WTC11 (cell line): Measurements from ENCODE around the gene C1orf167. TPM values are rescaled to one million over a fixed set of nuclear protein-coding genes. Genes with fewer than 3 reads are reported as not detected.

Experiments used
- ATAC-seq: fragments of 200-7000 bp; cut with Tn5 transposase; 2 replicates; pipeline ENCODE4 v1.10.0; 2021; ENCODE audit warnings: mild to moderate bottlenecking, moderate library complexity
- CTCF ChIA-PET: fragments of 300-600 bp; sonication (Branson Sonifier 250); formaldehyde crosslinking; loops from one replicate; lab custom pipeline; 2021; ENCODE audit warnings: antibody characterized with exemption; lab: Charles Lee
- POLR2A ChIA-PET: fragments of 350-600 bp; sonication (Branson Sonifier 250); formaldehyde crosslinking; loops from one replicate; lab custom pipeline; 2021; ENCODE audit warnings: antibody characterized with exemption; lab: Charles Lee
- DNase-seq: peaks from one replicate; pipeline ENCODE4 v3.0.0; 2021; ENCODE audit warnings: low spot score
- H3K27ac Mint-ChIP-seq: 2 replicates; pipeline ENCODE4 v1.8.0; 2021; ENCODE audit warnings: mixed read lengths
- H3K27me3 Mint-ChIP-seq: 2 replicates; pipeline ENCODE4 v1.8.0; 2021; ENCODE audit warnings: low read depth, mild to moderate bottlenecking, moderate library complexity, mixed read lengths
- H3K36me3 Mint-ChIP-seq: 2 replicates; pipeline ENCODE4 v1.8.0; 2021; ENCODE audit warnings: mixed read lengths
- H3K4me1 Mint-ChIP-seq: 2 replicates; pipeline ENCODE4 v1.8.0; 2022; ENCODE audit warnings: mixed read lengths
- H3K4me3 Mint-ChIP-seq: 2 replicates; pipeline ENCODE4 v1.8.0; 2021; ENCODE audit warnings: mild to moderate bottlenecking, moderate library complexity, mixed read lengths
- H3K9me3 Mint-ChIP-seq: 2 replicates; pipeline ENCODE4 v1.8.0; 2021; ENCODE audit warnings: mixed read lengths
- ATF1 ChIP-seq: sonication (generic); formaldehyde crosslinking; IDR thresholded peaks from 2 replicates; pipeline ENCODE4 v1.8.1; 2023; ENCODE audit warnings: mild to moderate bottlenecking, moderate library complexity, missing genetic modification reagents
- ESRRA ChIP-seq: sonication (generic); formaldehyde crosslinking; IDR thresholded peaks from 2 replicates; pipeline ENCODE4 v1.8.1; 2022; ENCODE audit warnings: mild to moderate bottlenecking, missing genetic modification reagents, borderline replicate concordance
- NFE2L1 ChIP-seq: sonication (generic); formaldehyde crosslinking; IDR thresholded peaks from 2 replicates; pipeline ENCODE4 v1.8.1; 2023; ENCODE audit warnings: missing genetic modification reagents
- NR1H2 ChIP-seq: sonication (generic); formaldehyde crosslinking; IDR thresholded peaks from 2 replicates; pipeline ENCODE4 v1.9.0; 2021; ENCODE audit warnings: mild to moderate bottlenecking, moderate library complexity, missing genetic modification reagents
- SOX15 ChIP-seq: fragments of 250-450 bp; sonication (Bioruptor Pico); IDR thresholded peaks from 2 replicates; pipeline ENCODE4 v1.9.0; 2021; ENCODE audit warnings: mild to moderate bottlenecking
- SP1 ChIP-seq: sonication (generic); formaldehyde crosslinking; conservative IDR thresholded peaks from 2 replicates; pipeline ENCODE4 v1.8.1; 2022; ENCODE audit warnings: missing genetic modification reagents
- TCF7 ChIP-seq: sonication (generic); formaldehyde crosslinking; IDR thresholded peaks from 2 replicates; pipeline ENCODE4 v1.8.0; 2022; ENCODE audit warnings: mild to moderate bottlenecking, low read depth, missing genetic modification reagents, moderate library complexity
- TEAD4 ChIP-seq: sonication (generic); formaldehyde crosslinking; IDR thresholded peaks from 2 replicates; pipeline ENCODE4 v1.8.0; 2022; ENCODE audit warnings: mild to moderate bottlenecking, missing genetic modification reagents
- total RNA-seq: library from RNA; stranded (reverse); gene quantifications from 3 replicates; pipeline ENCODE4 v1.2.3, GENCODE V29; 2021
- TF ChIP-seq, protein P1 (sequence below): fragments of 200-600 bp; IDR thresholded peaks from 2 replicates; pipeline ENCODE4 v1.8.0; 2022; ENCODE audit warnings: antibody characterized with exemption
- TF ChIP-seq, protein P2 (sequence below): fragments of 250-450 bp; sonication (Bioruptor Pico); IDR thresholded peaks from 2 replicates; pipeline ENCODE4 v1.9.0; 2021; ENCODE audit warnings: mild to moderate bottlenecking
- TF ChIP-seq, protein P3 (sequence below): sonication (generic); formaldehyde crosslinking; IDR thresholded peaks from 2 replicates; pipeline ENCODE4 v1.8.1; 2023; ENCODE audit warnings: mild to moderate bottlenecking, moderate library complexity, missing genetic modification reagents
- TF ChIP-seq, protein P4 (sequence below): sonication (generic); formaldehyde crosslinking; IDR thresholded peaks from 2 replicates; pipeline ENCODE4 v1.8.1; 2022; ENCODE audit warnings: low read depth, mild to moderate bottlenecking, moderate library complexity, missing genetic modification reagents, borderline replicate concordance
- TF ChIP-seq, protein P5 (sequence below): sonication (generic); formaldehyde crosslinking; IDR thresholded peaks from 2 replicates; pipeline ENCODE4 v1.8.1; 2022; ENCODE audit warnings: missing genetic modification reagents, borderline replicate concordance
- TF ChIP-seq, protein P6 (sequence below): sonication (generic); formaldehyde crosslinking; IDR thresholded peaks from 2 replicates; pipeline ENCODE4 v1.8.1; 2023; ENCODE audit warnings: mild to moderate bottlenecking, missing genetic modification reagents, borderline replicate concordance
- TF ChIP-seq, protein P7 (sequence below): sonication (generic); formaldehyde crosslinking; IDR thresholded peaks from 2 replicates; pipeline ENCODE4 v1.8.1; 2022; ENCODE audit warnings: low read depth, missing genetic modification reagents, borderline replicate concordance

Gene C1orf167
- total RNA-seq, 1 experiment from 2014 or later, result 1.2 TPM

DNA sequence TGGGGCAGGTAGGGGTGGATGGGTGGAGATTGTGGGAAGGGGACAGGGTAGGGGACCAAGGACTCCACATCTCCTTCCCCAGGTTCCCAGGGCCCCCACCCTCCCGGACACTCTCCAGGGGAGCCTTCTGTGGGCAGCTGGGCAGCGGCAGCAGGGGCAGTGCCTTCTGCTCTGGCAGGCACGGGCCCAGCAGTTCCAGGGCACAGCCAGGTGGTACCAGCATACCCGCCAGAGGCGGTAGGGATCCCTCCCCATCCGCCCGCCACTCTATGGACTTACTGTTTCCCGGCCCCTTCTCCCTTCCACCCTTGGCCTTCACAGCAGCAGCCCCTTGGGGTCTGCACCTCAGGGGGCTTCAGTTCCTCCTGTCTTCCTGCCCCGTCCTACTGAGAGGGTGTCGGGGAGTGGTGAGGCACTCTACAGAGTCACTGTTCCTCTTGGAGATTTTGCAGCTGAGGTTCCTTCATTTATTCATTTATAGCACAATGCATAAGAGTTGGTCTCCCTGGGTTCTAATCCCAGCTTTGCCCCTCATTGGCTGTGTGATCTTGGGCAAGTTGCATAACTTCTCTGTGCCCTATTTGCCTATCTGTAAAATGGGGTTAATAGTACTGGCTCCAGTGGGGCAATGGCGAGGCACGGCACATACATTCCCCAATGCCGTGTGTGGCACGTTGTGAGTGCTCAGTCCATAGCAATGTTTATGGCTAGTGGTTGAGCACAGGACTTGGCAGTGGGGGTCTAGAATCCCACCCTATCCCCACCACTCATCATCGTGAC is 17.0 kb downstream of the C1orf167 start (continued):
- TF ChIP-seq, protein P1, sequence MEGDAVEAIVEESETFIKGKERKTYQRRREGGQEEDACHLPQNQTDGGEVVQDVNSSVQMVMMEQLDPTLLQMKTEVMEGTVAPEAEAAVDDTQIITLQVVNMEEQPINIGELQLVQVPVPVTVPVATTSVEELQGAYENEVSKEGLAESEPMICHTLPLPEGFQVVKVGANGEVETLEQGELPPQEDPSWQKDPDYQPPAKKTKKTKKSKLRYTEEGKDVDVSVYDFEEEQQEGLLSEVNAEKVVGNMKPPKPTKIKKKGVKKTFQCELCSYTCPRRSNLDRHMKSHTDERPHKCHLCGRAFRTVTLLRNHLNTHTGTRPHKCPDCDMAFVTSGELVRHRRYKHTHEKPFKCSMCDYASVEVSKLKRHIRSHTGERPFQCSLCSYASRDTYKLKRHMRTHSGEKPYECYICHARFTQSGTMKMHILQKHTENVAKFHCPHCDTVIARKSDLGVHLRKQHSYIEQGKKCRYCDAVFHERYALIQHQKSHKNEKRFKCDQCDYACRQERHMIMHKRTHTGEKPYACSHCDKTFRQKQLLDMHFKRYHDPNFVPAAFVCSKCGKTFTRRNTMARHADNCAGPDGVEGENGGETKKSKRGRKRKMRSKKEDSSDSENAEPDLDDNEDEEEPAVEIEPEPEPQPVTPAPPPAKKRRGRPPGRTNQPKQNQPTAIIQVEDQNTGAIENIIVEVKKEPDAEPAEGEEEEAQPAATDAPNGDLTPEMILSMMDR, result no peak
- TF ChIP-seq, protein P2, sequence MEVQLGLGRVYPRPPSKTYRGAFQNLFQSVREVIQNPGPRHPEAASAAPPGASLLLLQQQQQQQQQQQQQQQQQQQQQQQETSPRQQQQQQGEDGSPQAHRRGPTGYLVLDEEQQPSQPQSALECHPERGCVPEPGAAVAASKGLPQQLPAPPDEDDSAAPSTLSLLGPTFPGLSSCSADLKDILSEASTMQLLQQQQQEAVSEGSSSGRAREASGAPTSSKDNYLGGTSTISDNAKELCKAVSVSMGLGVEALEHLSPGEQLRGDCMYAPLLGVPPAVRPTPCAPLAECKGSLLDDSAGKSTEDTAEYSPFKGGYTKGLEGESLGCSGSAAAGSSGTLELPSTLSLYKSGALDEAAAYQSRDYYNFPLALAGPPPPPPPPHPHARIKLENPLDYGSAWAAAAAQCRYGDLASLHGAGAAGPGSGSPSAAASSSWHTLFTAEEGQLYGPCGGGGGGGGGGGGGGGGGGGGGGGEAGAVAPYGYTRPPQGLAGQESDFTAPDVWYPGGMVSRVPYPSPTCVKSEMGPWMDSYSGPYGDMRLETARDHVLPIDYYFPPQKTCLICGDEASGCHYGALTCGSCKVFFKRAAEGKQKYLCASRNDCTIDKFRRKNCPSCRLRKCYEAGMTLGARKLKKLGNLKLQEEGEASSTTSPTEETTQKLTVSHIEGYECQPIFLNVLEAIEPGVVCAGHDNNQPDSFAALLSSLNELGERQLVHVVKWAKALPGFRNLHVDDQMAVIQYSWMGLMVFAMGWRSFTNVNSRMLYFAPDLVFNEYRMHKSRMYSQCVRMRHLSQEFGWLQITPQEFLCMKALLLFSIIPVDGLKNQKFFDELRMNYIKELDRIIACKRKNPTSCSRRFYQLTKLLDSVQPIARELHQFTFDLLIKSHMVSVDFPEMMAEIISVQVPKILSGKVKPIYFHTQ (CRISPR knock-in tag), result no peak
- no peak for TF ChIP-seq ESRRA (CRISPR knock-in tag)
- no peak for TF ChIP-seq NFE2L1
- TF ChIP-seq, protein P3, sequence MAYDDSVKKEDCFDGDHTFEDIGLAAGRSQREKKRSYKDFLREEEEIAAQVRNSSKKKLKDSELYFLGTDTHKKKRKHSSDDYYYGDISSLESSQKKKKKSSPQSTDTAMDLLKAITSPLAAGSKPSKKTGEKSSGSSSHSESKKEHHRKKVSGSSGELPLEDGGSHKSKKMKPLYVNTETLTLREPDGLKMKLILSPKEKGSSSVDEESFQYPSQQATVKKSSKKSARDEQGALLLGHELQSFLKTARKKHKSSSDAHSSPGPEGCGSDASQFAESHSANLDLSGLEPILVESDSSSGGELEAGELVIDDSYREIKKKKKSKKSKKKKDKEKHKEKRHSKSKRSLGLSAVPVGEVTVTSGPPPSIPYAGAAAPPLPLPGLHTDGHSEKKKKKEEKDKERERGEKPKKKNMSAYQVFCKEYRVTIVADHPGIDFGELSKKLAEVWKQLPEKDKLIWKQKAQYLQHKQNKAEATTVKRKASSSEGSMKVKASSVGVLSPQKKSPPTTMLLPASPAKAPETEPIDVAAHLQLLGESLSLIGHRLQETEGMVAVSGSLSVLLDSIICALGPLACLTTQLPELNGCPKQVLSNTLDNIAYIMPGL (CRISPR knock-in tag), result no peak
- TF ChIP-seq TEAD4 (CRISPR knock-in tag), result no peak

DNA sequence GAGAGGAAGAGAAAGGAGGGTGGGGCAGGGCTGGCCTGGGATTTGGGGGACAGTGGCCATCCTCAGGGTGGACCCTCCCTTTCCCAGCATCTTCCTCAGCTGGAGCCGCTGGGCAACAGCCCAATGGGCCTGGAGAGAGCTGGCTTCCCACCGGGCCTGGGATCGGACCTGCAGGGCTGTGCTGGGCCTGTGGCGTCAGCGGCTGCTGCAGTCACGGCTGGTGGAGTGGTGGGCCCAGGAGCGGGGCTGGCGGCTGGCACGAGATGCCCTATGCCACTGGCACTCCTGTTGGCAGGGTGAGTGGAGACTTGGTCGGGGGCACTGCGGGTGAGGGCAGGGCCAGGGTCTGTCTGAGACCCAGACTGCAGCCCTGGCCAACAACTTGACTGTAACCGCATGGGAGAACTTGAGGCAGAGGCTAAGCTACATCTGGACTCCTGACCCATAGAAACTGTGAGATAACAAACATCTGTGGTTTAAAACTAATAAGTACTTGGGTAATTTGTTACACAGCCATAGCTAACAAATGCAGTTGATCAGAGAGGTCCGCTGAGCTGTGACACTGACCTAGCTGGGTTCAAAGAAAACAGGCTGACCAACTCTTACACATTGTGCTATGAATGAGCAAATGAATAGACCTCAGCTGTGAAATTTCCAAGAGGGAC is 17.9 kb downstream of the C1orf167 start:
- DNase-seq (no peak), ATAC-seq (no peak)
- Mint-ChIP-seq H3K27me3 (no peaks in the 10 kb centered on the region), H3K4me1 (no peaks in the 10 kb centered on the region; the same call in 1 of the 2 replicates), H3K4me3 (no peak overlapping the region), H3K36me3 (no peaks in the 10 kb centered on the region), H3K9me3 (no peaks in the 10 kb centered on the region), H3K27ac (no peak overlapping the region)
- ChIA-PET CTCF (no interaction called here), POLR2A (no interaction called here)
- TF ChIP-seq NFE2L1 (no peak), NR1H2 (no peak), SOX15 (no peak), TCF7 (CRISPR knock-in tag) (no peak), SP1 (no peak), ATF1 (CRISPR knock-in tag) (no peak), TEAD4 (CRISPR knock-in tag) (no peak)
- TF ChIP-seq, protein P4, sequence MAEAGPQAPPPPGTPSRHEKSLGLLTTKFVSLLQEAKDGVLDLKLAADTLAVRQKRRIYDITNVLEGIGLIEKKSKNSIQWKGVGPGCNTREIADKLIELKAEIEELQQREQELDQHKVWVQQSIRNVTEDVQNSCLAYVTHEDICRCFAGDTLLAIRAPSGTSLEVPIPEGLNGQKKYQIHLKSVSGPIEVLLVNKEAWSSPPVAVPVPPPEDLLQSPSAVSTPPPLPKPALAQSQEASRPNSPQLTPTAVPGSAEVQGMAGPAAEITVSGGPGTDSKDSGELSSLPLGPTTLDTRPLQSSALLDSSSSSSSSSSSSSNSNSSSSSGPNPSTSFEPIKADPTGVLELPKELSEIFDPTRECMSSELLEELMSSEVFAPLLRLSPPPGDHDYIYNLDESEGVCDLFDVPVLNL, result no peak
- TF ChIP-seq, protein P5, sequence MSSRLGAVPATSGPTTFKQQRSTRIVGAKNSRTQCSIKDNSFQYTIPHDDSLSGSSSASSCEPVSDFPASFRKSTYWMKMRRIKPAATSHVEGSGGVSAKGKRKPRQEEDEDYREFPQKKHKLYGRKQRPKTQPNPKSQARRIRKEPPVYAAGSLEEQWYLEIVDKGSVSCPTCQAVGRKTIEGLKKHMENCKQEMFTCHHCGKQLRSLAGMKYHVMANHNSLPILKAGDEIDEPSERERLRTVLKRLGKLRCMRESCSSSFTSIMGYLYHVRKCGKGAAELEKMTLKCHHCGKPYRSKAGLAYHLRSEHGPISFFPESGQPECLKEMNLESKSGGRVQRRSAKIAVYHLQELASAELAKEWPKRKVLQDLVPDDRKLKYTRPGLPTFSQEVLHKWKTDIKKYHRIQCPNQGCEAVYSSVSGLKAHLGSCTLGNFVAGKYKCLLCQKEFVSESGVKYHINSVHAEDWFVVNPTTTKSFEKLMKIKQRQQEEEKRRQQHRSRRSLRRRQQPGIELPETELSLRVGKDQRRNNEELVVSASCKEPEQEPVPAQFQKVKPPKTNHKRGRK (CRISPR knock-in tag), result no peak
- TF ChIP-seq, protein P6, sequence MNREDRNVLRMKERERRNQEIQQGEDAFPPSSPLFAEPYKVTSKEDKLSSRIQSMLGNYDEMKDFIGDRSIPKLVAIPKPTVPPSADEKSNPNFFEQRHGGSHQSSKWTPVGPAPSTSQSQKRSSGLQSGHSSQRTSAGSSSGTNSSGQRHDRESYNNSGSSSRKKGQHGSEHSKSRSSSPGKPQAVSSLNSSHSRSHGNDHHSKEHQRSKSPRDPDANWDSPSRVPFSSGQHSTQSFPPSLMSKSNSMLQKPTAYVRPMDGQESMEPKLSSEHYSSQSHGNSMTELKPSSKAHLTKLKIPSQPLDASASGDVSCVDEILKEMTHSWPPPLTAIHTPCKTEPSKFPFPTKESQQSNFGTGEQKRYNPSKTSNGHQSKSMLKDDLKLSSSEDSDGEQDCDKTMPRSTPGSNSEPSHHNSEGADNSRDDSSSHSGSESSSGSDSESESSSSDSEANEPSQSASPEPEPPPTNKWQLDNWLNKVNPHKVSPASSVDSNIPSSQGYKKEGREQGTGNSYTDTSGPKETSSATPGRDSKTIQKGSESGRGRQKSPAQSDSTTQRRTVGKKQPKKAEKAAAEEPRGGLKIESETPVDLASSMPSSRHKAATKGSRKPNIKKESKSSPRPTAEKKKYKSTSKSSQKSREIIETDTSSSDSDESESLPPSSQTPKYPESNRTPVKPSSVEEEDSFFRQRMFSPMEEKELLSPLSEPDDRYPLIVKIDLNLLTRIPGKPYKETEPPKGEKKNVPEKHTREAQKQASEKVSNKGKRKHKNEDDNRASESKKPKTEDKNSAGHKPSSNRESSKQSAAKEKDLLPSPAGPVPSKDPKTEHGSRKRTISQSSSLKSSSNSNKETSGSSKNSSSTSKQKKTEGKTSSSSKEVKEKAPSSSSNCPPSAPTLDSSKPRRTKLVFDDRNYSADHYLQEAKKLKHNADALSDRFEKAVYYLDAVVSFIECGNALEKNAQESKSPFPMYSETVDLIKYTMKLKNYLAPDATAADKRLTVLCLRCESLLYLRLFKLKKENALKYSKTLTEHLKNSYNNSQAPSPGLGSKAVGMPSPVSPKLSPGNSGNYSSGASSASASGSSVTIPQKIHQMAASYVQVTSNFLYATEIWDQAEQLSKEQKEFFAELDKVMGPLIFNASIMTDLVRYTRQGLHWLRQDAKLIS (CRISPR knock-in tag), result no peak
- TF ChIP-seq, protein P2 (CRISPR knock-in tag), result no peak
- TF ChIP-seq, protein P7, sequence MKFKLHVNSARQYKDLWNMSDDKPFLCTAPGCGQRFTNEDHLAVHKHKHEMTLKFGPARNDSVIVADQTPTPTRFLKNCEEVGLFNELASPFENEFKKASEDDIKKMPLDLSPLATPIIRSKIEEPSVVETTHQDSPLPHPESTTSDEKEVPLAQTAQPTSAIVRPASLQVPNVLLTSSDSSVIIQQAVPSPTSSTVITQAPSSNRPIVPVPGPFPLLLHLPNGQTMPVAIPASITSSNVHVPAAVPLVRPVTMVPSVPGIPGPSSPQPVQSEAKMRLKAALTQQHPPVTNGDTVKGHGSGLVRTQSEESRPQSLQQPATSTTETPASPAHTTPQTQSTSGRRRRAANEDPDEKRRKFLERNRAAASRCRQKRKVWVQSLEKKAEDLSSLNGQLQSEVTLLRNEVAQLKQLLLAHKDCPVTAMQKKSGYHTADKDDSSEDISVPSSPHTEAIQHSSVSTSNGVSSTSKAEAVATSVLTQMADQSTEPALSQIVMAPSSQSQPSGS (CRISPR knock-in tag), result no peak
